SH-SY5Y (cell line): ENCODE data around the gene ZBTB20.

Source experiments
- GATA2 ChIP-seq: IDR thresholded peaks from 2 replicates; pipeline ENCODE4 v1.6.1; 2011; ENCODE audit warnings: mild to moderate bottlenecking, low read depth, low read length
- GATA3 ChIP-seq: IDR thresholded peaks from 2 replicates; pipeline ENCODE4 v1.6.1; 2011; ENCODE audit warnings: low read depth, mild to moderate bottlenecking, low read length, moderate library complexity

GRCh38 chr3:114454551-114455251, 692.4 kb downstream of the ZBTB20 start:
- TF ChIP-seq GATA2, result no peak
- TF ChIP-seq GATA3, result no peak
